T-helper 2 cell treated with Interferon-gamma antibody and Interleukin-4, amounts not matched to agents 5 μg/mL and 100 μg/mL, for 36 hours (primary cell): ENCODE measurements around the gene VWA3B.

Experiments used
- DNase-seq: peaks from one replicate; pipeline ENCODE4 v3.0.0; 2021; ENCODE audit warnings: low spot score
- H3K27ac Mint-ChIP-seq: one replicate; pipeline ENCODE4 v1.8.0; 2021; ENCODE audit warnings: mild to moderate bottlenecking, mixed read lengths
- H3K27me3 Mint-ChIP-seq: one replicate; pipeline ENCODE4 v1.8.0; 2021; ENCODE audit warnings: low read depth, mixed read lengths
- H3K36me3 Mint-ChIP-seq: one replicate; pipeline ENCODE4 v1.8.0; 2021; ENCODE audit warnings: low read depth, mixed read lengths
- H3K4me1 Mint-ChIP-seq: one replicate; pipeline ENCODE4 v1.8.0; 2021; ENCODE audit warnings: low read depth, mixed read lengths
- H3K4me3 Mint-ChIP-seq: one replicate; pipeline ENCODE4 v1.8.0; 2022; ENCODE audit warnings: mild to moderate bottlenecking, moderate library complexity, mixed read lengths
- H3K9me3 Mint-ChIP-seq: one replicate; pipeline ENCODE4 v1.8.0; 2021; ENCODE audit warnings: mixed read lengths

VWA3B gene

DNA sequence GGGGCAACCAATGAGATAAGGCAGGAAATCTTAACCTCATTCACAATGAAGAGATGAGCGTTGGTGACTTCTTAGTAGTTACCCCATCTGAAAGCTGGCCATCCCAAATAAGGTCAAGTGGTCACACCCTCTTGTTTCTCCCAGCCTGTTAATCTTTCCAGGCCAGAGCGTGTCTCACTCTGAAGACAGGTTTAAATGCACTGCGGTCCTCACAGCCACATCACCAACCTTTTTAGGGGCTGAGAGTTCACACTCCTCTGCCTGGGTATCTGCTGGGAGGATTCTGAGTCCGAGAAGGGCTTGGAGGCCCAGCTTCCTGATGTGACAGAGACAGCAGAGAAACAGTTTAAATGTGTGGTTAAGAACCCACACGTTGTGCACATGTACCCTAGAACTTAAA lies 246.0 kb downstream of the VWA3B start:
- no peak overlapping the region for H3K27ac Mint-ChIP-seq
- H3K4me1 Mint-ChIP-seq = no peaks in the 10 kb centered on the region
- H3K4me3 Mint-ChIP-seq = no peak overlapping the region
- H3K27me3 Mint-ChIP-seq = peaks cover 8% of the 10 kb centered on the region
- no peaks in the 10 kb centered on the region for H3K36me3 Mint-ChIP-seq
- no peak for DNase-seq
- H3K9me3 Mint-ChIP-seq = no peaks in the 10 kb centered on the region

DNA sequence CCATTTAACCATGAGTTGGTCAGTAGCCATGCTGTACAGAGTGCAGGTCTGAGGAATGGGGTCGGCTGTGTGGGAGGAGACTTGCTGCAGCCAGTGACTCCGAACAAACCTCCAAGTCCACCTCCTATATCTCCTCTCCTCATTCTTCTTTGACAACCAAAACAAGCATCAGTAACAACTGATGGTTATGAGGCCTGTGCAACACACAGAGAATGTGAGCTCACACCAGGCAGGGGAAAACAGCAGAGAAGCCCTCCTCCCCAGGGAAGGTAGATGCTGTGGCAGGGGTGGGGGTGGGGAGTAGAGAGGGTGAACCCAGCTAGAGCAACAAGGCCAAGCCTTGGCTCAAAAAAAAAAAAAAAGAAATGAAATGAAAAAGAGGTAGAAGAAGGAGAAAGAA lies 247.0 kb downstream of the VWA3B start:
- DNase-seq = no peak
- no peaks in the 10 kb centered on the region for H3K36me3 Mint-ChIP-seq
- no peak overlapping the region for H3K4me3 Mint-ChIP-seq
- H3K9me3 Mint-ChIP-seq = no peaks in the 10 kb centered on the region
- H3K27ac Mint-ChIP-seq = no peak overlapping the region
- peaks cover 8% of the 10 kb centered on the region for H3K27me3 Mint-ChIP-seq
- H3K4me1 Mint-ChIP-seq = no peaks in the 10 kb centered on the region

DNA sequence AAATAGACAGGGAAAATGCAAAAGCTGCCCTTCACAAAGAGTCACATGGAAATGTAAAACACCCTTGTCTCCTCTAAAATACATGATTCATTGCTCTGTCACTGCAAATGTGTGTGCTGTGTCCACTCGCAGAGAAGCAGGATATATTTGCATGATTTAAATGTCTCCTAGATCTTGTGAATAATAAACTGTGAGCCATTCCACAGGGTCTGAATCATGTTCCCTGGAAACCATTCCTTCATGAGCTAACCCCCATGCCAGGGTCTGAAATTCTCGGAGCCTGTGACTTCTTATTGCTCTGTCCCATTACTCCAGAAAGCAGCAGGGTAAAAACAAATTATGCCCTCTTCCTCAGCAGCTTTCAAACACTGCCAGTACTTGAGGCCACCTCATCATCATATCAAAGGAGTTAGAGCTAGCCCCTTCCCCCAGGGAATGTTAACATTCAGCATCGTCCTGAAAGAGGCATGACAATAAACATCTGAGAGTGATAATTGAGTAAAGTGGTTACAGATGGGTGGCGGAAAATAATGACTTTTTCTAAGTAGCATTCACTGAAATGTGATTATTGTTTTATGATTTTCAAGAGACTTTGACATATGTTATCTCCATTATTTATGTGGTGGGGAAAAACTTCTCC lies 247.6 kb downstream of the VWA3B start:
- no peak for DNase-seq
- Mint-ChIP-seq H3K36me3 (no peaks in the 10 kb centered on the region), H3K4me3 (no peak overlapping the region), H3K9me3 (no peaks in the 10 kb centered on the region), H3K4me1 (no peaks in the 10 kb centered on the region), H3K27me3 (peaks cover 8% of the 10 kb centered on the region), H3K27ac (no peak overlapping the region)

DNA sequence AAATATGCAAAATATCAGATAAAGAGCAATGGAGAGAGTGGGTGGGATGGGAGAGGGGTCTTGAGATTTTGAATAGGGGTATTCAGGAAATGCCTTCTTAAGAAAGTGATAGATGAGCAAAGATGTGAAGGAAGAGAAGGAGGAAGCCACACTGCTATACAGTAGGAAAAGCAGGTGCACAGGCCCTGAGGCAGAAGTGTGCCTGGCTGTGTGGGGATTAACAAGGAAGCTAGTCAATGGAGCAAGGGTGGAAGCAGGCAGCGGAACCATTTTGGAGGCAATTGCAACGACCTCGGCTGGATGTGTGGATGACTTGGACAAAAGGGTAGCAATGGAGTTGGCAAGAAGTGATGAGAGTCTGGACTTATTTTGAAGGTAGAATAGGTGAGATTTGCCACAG lies 248.3 kb downstream of the VWA3B start:
- Mint-ChIP-seq H3K36me3 (no peaks in the 10 kb centered on the region), H3K9me3 (no peaks in the 10 kb centered on the region), H3K27me3 (peaks cover 8% of the 10 kb centered on the region), H3K4me3 (no peak overlapping the region), H3K27ac (no peak overlapping the region), H3K4me1 (no peaks in the 10 kb centered on the region)
- DNase-seq = no peak

DNA sequence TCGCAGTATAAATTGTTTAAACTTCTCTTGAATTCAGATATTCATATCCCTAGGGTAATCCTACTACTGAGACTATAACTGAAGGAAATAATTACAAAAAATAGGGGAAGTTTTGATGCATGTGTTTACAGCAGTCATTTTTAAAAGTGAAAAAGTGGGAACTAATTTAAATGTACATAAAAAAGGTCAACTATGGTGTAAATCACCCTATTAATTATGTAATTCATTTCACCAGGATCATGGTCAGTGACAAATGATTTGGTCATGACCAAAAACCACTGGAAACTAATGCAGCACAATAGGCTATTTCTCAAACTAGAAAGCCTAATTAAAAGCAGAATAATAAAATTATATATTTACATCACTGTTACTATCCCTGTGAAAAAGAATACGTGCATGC lies 254.3 kb downstream of the VWA3B start:
- no peak for DNase-seq
- H3K36me3 Mint-ChIP-seq = no peaks in the 10 kb centered on the region
- H3K27me3 Mint-ChIP-seq = peaks cover 23% of the 10 kb centered on the region
- H3K4me3 Mint-ChIP-seq = no peak overlapping the region
- H3K27ac Mint-ChIP-seq = no peak overlapping the region
- H3K9me3 Mint-ChIP-seq = no peaks in the 10 kb centered on the region
- no peaks in the 10 kb centered on the region for H3K4me1 Mint-ChIP-seq

DNA sequence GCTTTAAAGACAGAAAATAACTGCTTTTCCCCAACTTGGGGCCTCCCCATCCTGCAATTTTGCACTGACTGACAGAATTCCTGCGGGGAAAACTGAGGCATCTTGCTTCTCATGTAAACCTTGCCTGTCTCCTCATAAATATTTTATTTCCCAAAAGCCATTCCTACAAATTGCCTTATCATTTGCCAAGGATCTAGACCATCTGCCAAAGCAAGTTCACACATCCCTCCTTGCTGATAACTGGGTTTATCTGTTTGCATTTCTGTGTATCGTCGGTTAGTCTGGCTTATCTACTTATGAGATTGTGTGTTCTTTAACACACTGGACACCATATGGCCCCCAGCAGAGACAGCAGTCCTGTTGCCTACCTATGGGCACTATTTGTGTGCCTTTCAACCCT lies 256.3 kb downstream of the VWA3B start:
- H3K4me1 Mint-ChIP-seq = no peaks in the 10 kb centered on the region
- H3K27ac Mint-ChIP-seq = no peak overlapping the region
- H3K27me3 Mint-ChIP-seq = peaks cover 35% of the 10 kb centered on the region
- no peak for DNase-seq
- no peaks in the 10 kb centered on the region for H3K36me3 Mint-ChIP-seq
- no peaks in the 10 kb centered on the region for H3K9me3 Mint-ChIP-seq
- H3K4me3 Mint-ChIP-seq = no peak overlapping the region

DNA sequence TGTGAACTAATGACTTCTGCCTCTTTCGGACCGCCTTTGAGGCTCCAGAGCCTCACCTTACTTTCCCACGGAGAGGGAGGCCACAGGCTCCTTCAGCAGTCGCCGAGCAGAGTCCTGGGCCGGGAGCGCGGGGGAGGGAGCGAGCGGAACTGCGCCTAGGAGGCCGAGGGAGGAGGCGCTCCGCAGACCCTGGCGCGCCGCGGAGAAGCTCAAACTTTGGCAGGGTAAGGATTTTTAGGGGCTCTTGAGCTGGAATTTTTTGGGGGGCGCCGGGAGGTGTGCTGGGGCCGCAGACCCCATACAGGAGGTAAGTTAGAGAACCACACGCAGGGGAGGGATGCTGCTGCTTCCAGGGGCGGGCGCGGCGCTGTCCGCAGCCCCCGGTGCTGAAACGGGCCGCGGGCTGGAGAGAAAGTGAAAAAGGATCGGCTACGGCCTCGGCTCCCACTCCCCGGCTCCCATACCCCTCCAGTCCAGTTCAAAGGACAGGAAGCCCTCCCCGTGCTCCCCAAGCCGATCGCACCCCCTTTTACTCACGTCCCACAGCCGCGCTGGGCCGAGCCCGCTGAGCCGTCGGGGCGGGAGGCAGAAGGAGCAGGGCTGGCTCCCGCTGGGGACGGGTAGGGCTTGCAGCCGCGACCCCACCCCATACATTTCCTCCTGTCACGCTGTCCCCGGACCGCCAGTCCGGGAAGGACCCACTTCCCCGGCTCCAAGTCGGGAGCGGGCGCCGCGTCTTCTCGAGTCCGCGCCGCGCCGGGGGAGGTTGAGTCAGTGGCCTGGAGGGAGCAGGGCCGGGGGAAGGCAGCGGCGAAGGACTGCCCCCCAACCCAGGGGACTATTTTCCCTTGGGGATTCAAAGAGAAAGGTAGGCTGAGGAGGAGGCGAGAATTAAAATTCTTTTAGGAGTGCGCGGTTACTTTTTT lies 259.6 kb downstream of the VWA3B start, which contains the start of gene CNGA3:
CNGA3 (plus strand) TSS at position 146 of the 926 bp plus-strand sequence. CDS start 23,520 bp downstream, outside the sequence.
- Mint-ChIP-seq H3K36me3 (no peaks in the 10 kb centered on the region), H3K27ac (no peak within 1 kb of the TSS), H3K4me3 (no peak within 1 kb of the TSS), H3K9me3 (no peaks in the 10 kb centered on the region), H3K27me3 (peaks cover 59% of the 10 kb centered on the region), H3K4me1 (no peaks in the 10 kb centered on the region)
- DNase-seq = peak; percentile 10

DNA sequence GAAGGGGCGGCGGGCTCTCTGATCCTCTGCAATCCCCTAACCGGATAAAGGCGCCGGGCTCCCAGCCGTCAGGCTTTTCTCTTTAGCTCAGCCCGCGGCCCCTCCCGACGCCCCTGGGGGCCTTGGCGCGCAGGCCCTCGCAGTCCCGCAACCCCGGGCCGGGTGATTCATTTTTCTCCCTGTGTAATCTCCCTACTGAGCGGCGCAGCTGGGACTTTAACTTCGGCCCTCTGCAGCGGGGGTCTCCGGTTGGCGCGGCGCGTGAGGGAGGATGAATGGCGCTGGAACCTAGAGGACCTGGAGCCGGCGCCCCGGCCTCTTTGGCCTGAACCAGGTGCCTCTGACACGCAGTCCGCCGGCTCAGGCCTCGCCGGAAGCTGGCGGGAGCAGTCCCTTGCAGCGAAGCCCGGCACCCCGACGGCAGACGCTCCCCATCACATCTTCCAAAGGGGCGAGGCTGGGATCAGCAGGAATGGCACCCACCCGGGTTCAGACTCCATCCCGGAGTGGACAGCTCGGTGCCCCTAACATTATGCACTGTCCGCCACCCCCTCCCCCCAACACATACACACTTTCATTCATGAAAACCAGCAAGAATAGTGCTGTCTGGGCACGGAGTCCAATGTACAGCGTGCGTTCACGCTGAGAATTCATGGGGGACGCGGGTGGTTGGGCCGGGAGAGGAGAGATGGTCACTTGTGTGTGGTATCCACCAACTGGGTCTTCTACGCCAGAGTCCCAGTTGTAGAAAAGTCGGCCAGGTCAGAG lies 260.5 kb downstream of the VWA3B start:
- no peaks in the 10 kb centered on the region for H3K4me1 Mint-ChIP-seq
- peaks cover 59% of the 10 kb centered on the region for H3K27me3 Mint-ChIP-seq
- H3K36me3 Mint-ChIP-seq = no peaks in the 10 kb centered on the region
- H3K9me3 Mint-ChIP-seq = no peaks in the 10 kb centered on the region
- no peak overlapping the region for H3K27ac Mint-ChIP-seq
- H3K4me3 Mint-ChIP-seq = no peak overlapping the region
- no peak for DNase-seq

DNA sequence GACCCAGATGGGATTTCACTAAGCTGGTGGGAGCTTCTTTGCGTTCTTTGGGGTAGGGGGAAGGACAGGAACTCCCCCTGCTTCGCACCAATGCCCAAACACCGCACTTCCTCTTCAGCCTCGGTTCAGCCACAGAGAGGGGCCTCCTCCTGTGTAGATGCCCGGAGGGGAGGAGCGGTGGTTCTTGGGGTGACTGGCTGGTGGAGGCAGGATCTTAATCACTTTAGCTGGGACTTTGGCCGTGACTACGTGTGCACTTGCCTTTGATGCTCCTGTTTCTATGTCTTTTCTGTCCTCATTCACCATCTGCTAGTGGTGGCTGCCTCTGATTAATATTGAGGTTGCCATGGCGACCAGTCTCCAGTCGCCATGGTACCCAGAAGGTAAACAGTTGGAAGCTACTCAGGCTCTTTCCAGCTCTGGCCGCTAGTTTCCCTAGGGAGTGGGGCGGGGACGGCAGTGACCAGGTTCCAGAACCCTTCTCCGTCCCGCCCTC lies 261.1 kb downstream of the VWA3B start:
- Mint-ChIP-seq H3K27ac (no peak overlapping the region), H3K4me3 (no peak overlapping the region)

DNA sequence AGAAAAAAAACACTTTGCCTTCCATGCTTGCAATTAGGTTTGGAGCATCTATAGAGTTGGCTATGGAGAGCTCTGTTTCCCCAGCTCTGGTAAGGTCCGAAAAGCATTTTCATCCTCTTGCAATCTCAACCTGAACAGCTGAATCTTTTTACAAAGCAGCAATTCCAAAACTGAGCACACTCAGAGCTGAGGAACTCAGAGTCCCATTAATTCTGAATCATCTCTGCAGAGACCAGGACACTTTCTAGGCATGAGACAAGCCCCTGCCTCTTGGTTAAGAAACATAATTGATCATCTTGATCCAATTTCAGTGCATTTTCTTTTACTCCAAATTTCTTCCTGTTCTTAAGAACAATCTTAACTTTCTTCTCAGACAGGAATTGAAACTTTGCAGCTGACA lies 263.4 kb downstream of the VWA3B start:
- Mint-ChIP-seq H3K4me3 (no peak overlapping the region), H3K36me3 (no peaks in the 10 kb centered on the region), H3K9me3 (no peaks in the 10 kb centered on the region), H3K4me1 (no peaks in the 10 kb centered on the region), H3K27ac (no peak overlapping the region), H3K27me3 (peaks cover 48% of the 10 kb centered on the region)
- DNase-seq = no peak

More for the DNA sequence above, 261.1 kb downstream of the VWA3B start:
- no peak for DNase-seq
- no peaks in the 10 kb centered on the region for H3K36me3 Mint-ChIP-seq
- no peaks in the 10 kb centered on the region for H3K4me1 Mint-ChIP-seq
- no peaks in the 10 kb centered on the region for H3K9me3 Mint-ChIP-seq
- H3K27me3 Mint-ChIP-seq = peaks cover 58% of the 10 kb centered on the region

DNA sequence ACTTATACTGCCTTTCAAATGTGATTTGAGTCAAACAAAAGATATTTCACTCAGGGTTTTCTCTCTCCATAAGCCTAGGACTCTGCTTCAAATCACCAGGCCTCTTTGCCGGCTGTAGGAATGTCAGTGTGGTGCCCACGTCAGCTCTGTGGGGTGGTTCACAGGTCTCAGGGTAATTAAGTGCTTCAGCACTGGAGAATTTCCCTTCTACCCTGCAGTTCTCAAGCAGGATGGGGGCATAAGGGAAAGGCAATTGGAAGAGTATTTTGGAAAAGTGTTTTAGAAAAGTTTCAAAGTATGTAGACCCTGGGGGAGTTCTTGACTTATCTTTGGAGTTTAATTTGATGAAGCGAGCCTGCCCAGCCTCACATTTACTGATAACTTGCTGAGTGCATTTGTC lies 268.9 kb downstream of the VWA3B start:
- Mint-ChIP-seq H3K4me3 (no peak overlapping the region), H3K27ac (no peak overlapping the region), H3K36me3 (no peaks in the 10 kb centered on the region), H3K27me3 (peaks cover 5% of the 10 kb centered on the region), H3K9me3 (no peaks in the 10 kb centered on the region), H3K4me1 (no peaks in the 10 kb centered on the region)
- no peak for DNase-seq

DNA sequence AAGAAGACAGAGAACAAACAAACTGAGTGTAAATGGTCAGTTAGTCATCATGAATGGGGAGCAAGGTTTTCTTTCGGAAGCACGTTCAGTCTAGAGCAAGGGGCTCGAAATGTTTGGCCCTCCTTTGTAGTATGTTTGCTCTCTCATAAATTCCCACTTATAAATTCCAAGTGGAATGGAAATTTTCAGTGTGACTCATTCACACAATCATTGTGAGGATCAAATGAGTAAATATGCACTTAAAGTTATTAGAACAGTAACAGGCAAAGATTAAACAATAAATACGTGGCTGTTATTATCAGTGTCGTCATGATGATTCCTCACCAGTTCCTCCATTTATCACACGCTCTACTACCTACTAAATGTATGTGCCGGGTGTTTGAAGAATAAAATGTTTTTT lies 269.8 kb downstream of the VWA3B start:
- Mint-ChIP-seq H3K4me3 (no peak overlapping the region), H3K27ac (no peak overlapping the region), H3K27me3 (peaks cover 5% of the 10 kb centered on the region), H3K9me3 (no peaks in the 10 kb centered on the region), H3K4me1 (no peaks in the 10 kb centered on the region), H3K36me3 (no peaks in the 10 kb centered on the region)
- no peak for DNase-seq

DNA sequence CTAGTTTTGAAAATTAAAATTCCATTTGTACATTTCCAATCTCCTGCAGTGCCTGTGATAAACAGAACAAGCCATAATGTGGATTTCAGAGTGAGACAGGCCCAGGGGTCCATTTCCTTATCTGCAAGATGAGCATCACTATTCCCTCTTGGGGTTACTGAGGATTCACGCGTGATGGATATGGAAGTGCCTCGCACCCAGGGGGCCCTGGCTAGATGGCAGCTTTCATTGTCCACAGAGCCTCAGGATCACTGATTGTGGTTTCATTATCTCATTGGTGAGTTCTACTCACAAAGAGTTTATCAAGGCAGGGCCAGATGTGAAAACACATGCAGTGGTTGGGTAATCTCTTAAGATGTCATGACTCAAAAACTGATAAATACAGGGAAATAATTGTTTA lies 270.9 kb downstream of the VWA3B start:
- H3K4me1 Mint-ChIP-seq = no peaks in the 10 kb centered on the region
- H3K4me3 Mint-ChIP-seq = no peak overlapping the region
- H3K27ac Mint-ChIP-seq = no peak overlapping the region
- no peaks in the 10 kb centered on the region for H3K36me3 Mint-ChIP-seq
- peaks cover 7% of the 10 kb centered on the region for H3K27me3 Mint-ChIP-seq
- DNase-seq = no peak
- H3K9me3 Mint-ChIP-seq = peaks cover 3% of the 10 kb centered on the region

DNA sequence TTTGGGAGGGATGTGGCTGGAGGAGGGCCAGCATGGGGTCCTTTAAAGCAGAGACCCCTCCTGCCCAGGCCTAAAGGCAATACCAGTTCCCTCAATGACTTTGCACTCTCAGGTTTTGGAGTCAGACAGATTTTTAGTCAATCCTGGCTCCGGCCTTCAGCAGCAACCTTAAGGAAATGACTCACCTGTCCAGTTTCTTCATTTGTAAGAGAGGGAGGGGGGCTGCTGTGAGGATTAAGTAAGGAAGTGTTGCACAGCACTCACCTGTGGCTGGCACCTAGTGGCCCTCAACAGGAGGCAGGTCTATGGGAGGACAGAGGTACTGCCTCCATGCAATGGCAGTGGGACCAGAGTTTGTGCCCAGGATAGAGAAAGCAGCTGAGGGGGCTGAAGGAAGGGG lies 273.0 kb downstream of the VWA3B start:
- peaks cover 7% of the 10 kb centered on the region for H3K27me3 Mint-ChIP-seq
- no peaks in the 10 kb centered on the region for H3K36me3 Mint-ChIP-seq
- no peak for DNase-seq
- no peaks in the 10 kb centered on the region for H3K4me1 Mint-ChIP-seq
- H3K27ac Mint-ChIP-seq = no peak overlapping the region
- no peak overlapping the region for H3K4me3 Mint-ChIP-seq
- peaks cover 3% of the 10 kb centered on the region for H3K9me3 Mint-ChIP-seq
